ENCODE data around the gene TELO2. TPM values are rescaled to one million over a fixed set of nuclear protein-coding genes. Genes with fewer than 3 reads are reported as not detected.
A peak's percentile ranks its signal among the peaks of the same experiment; 100 is the strongest.

The TELO2 gene
- total and polyA plus RNA-seq, 2 donors (not counting 3 experiments of a cell fraction or from before 2014, with no cell fraction given): 30.7 to 61.6 TPM

- Histone ChIP-seq H3K9me3 (replicated peaks; ENCODE audit: control insufficient read depth, insufficient read depth, low read length) (no peaks in the 10 kb centered on the region), H3K4me2 (ENCODE audit: insufficient read depth, low read length) (peak overlapping the region; percentile 41), H2AFZ (ENCODE audit: low read depth, low read length) (peak overlapping the region; percentile 98), H3K9me1 (replicated peaks; ENCODE audit: control insufficient read depth, extremely low read depth, insufficient read depth, low read length) (no peaks in the 10 kb centered on the region), H3K27ac (ENCODE audit: insufficient read depth, low read depth, low read length) (peak overlapping the region; percentile 84), H3K4me3 (replicated peaks in 1 of 3; ENCODE audit: insufficient read depth in 1 of 3, low read depth in 1 of 3, low read length in 3 of 3) (peak overlapping the region in 1 of 3 experiments; percentile 77), H3K79me2 (ENCODE audit: control insufficient read depth, insufficient read depth, low read length) (peaks cover 19% of the 10 kb centered on the region), H3K9ac (replicated peaks; ENCODE audit: extremely low read depth, insufficient read depth, low read length) (peak overlapping the region; percentile 93), H3K4me1 (ENCODE audit: control insufficient read depth, extremely low read depth, insufficient read depth, low read length) (peaks cover 15% of the 10 kb centered on the region), H3K36me3 (ENCODE audit: control insufficient read depth in 2 of 2, extremely low read depth in 1 of 2, insufficient read depth in 2 of 2, low read length in 2 of 2) (peaks cover 3 to 8% of the 10 kb centered on the region in 2 experiments), H3K27me3 (ENCODE audit: control insufficient read depth in 2 of 2, insufficient read depth in 2 of 2, low read length in 2 of 2) (no peaks in the 10 kb centered on the region), H4K20me1 (replicated peaks; ENCODE audit: control insufficient read depth, extremely low read depth, insufficient read depth, low read length) (no peaks in the 10 kb centered on the region)
- ChIA-PET POLR2A (interaction anchor here (0.7 kb wide), 1 partner anchor 17 kb away, joined by 4 read pairs; no protein-coding TSS in a partner anchor), CTCF (interaction anchor here (0.6 to 2.3 kb wide), 3 partner anchors 51 to 124 kb away, joined by 3 to 24 read pairs (median 3); no protein-coding TSS in a partner anchor)
- DNase-seq (ENCODE audit: low read depth, low spot score): no peak
- dilution Hi-C loops (cut with MboI; ENCODE audit: extremely low pct_ligation_motif_present, low sequenced_read_pairs): no loop called here
- intact Hi-C loops (cut with micrococcal nuclease): loop anchor here (5.0 kb wide), 1 partner anchor 215 kb away; the partner anchor contains the start of gene MAPK8IP3
- TF ChIP-seq CTCF (IDR thresholded peaks at IDR 0.05; ENCODE audit: extremely low read depth in 1 of 2, insufficient read depth in 1 of 2, low read depth in 1 of 2, low read length in 2 of 2) (no peak), EZH2 (IDR thresholded peaks at IDR 0.05; ENCODE audit: borderline replicate concordance, low read depth, low read length, severe bottlenecking) (no peak), GATA2 (IDR thresholded peaks at IDR 0.05; ENCODE audit: insufficient read depth, insufficient read length, low read depth, low read length) (no peak), MAX (IDR thresholded peaks at IDR 0.05; ENCODE audit: insufficient read depth, insufficient read length) (no peak), POLR2A (IDR thresholded peaks at IDR 0.05; ENCODE audit: low read depth, low read length) (no peak), FOS (IDR thresholded peaks at IDR 0.05; ENCODE audit: borderline replicate concordance, insufficient read depth, low read length) (no peak), MYC (IDR thresholded peaks at IDR 0.05; ENCODE audit: low read depth, low read length) (no peak), JUN (IDR thresholded peaks at IDR 0.05; ENCODE audit: borderline replicate concordance, insufficient read depth, insufficient read length, low read depth) (no peak), POLR2AphosphoS5 (IDR thresholded peaks at IDR 0.05; ENCODE audit: insufficient read depth, low read depth, low read length) (no peak)
- FAIRE-seq: no peak
- BruUV-seq (replicated peaks): no TSS peak
Observed at GRCh38 chr16:1492082-1492922, 858 bp upstream of the TELO2 start.

Measured in endothelial cell of umbilical vein (primary cell).